ENCODE results near the gene PDE6A.
A peak's percentile ranks its signal among the peaks of the same experiment; 100 is the strongest.

The PDE6A gene

DNA sequence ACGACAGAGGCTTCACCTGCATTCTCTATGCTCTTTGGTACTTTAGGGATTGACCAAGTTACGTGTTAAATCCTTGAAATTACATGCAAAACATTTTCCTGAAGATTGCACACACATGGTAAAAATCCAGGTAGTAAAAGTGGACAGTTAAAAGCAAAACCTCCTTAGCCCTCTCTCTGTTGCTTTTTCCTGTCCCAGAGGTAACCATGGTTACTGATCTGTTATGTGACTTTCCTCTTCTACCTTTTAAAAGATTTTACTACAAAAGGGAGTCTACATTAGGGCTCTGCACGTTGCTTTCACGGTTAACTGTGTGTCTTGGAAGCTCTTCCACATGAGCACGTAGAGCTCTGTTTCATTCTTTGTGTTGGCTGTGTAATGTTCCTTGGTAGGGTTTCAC lies 117.5 kb downstream of the PDE6A start:
- H3K79me1 ChIP-seq (replicated peaks; ENCODE audit: low read length, poor library complexity, severe bottlenecking) = no peaks in the 10 kb centered on the region
- 97% methylated on average over 3 of the region's 5 CpGs for WGBS
- no peak overlapping the region for H2BK12ac ChIP-seq (ENCODE audit: low read length in 2 of 2)

DNA sequence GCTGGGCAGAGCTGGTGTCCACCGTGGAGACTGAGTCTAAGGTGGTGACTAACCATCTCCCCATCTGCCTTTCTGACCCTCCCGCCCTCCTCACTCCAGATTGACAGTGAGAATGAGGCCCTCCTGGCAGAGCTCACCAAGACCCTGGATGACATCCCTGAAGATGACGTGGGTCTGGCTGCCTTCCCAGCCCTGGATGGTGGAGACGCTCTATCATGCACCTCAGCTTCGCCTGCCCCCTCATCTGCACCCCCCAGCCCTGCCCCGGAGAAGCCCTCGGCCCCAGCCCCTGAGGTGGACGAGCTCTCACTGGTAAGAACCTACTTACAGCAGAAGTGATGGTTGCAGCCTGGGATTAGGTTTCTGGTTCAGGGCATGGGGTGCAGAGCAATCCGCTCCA lies 118.0 kb downstream of the PDE6A start:
- H2BK12ac ChIP-seq (ENCODE audit: low read length in 2 of 2) = peak overlapping the region in 1 of 2 experiments; percentile 1
- no peak overlapping the region for H3K18ac ChIP-seq (ENCODE audit: low read depth in 1 of 2, low read length in 2 of 2)
- no peak overlapping the region for H2AK5ac ChIP-seq (ENCODE audit: low read length, severe bottlenecking)
- peak overlapping the region in 1 of 2 experiments; percentile 64 for H3K14ac ChIP-seq (ENCODE audit: low read length in 2 of 2)
- H3K4me3 ChIP-seq (ENCODE audit: insufficient read depth in 1 of 2, low read depth in 1 of 2, low read length in 2 of 2) = peak overlapping the region in 1 of 2 experiments; percentile 20
- no peak overlapping the region for H4K91ac ChIP-seq (ENCODE audit: low read length)
- H3K9me3 ChIP-seq (ENCODE audit: control insufficient read depth, low read length) = no peaks in the 10 kb centered on the region
- no peaks in the 10 kb centered on the region for H3K79me1 ChIP-seq (replicated peaks; ENCODE audit: low read length, poor library complexity, severe bottlenecking)
- WGBS = 98% methylated on average over 6 of the region's 9 CpGs
- H4K8ac ChIP-seq (ENCODE audit: low read length) = no peak overlapping the region
- DNase-seq = no peak
- H2AFZ ChIP-seq (ENCODE audit: low read depth, low read length) = no peak overlapping the region
- H3K4me2 ChIP-seq (ENCODE audit: low read length, poor library complexity, severe bottlenecking) = no peak overlapping the region
- H2BK5ac ChIP-seq (ENCODE audit: low read depth, low read length, poor library complexity, severe bottlenecking) = no peak overlapping the region
- H2BK120ac ChIP-seq (ENCODE audit: low read depth, low read length) = no peak overlapping the region
- H3K27me3 ChIP-seq (ENCODE audit: control insufficient read depth in 1 of 2, insufficient read depth in 1 of 2, low read length in 2 of 2) = no peaks in the 10 kb centered on the region
- H3K23ac ChIP-seq (ENCODE audit: low read length in 2 of 2) = peak overlapping the region in 1 of 2 experiments; percentile 70
- peaks cover 0 to 26% of the 10 kb centered on the region in 2 experiments for H3K36me3 ChIP-seq (ENCODE audit: control insufficient read depth in 1 of 2, insufficient read depth in 2 of 2, low read depth in 1 of 2, low read length in 2 of 2)
- H2BK15ac ChIP-seq (ENCODE audit: low read depth, poor library complexity, severe bottlenecking) = no peak overlapping the region
- H3K4me1 ChIP-seq (ENCODE audit: control insufficient read depth, insufficient read depth, low read depth, low read length) = peaks cover 7% of the 10 kb centered on the region
- no peak overlapping the region for H3K9ac ChIP-seq (ENCODE audit: low read length)
- H3K27ac ChIP-seq (ENCODE audit: low read length, poor library complexity, severe bottlenecking) = no peak overlapping the region
- no peak overlapping the region for H3K4ac ChIP-seq (ENCODE audit: low read depth in 1 of 2, low read length in 2 of 2)

More for the DNA sequence above, 117.5 kb downstream of the PDE6A start:
- Histone ChIP-seq H3K14ac (ENCODE audit: low read length in 2 of 2) (no peak overlapping the region), H2BK120ac (ENCODE audit: low read depth, low read length) (no peak overlapping the region), H3K9ac (ENCODE audit: low read length) (no peak overlapping the region), H3K23ac (ENCODE audit: low read length in 2 of 2) (no peak overlapping the region), H3K4me1 (ENCODE audit: control insufficient read depth, insufficient read depth, low read depth, low read length) (peaks cover 8% of the 10 kb centered on the region), H4K8ac (ENCODE audit: low read length) (no peak overlapping the region), H3K27ac (ENCODE audit: low read length, poor library complexity, severe bottlenecking) (no peak overlapping the region), H4K91ac (ENCODE audit: low read length) (no peak overlapping the region), H2AK5ac (ENCODE audit: low read length, severe bottlenecking) (no peak overlapping the region), H2BK15ac (ENCODE audit: low read depth, poor library complexity, severe bottlenecking) (no peak overlapping the region), H3K27me3 (ENCODE audit: control insufficient read depth in 1 of 2, insufficient read depth in 1 of 2, low read length in 2 of 2) (no peaks in the 10 kb centered on the region), H3K4ac (ENCODE audit: low read depth in 1 of 2, low read length in 2 of 2) (no peak overlapping the region), H2AFZ (ENCODE audit: low read depth, low read length) (no peak overlapping the region), H3K4me2 (ENCODE audit: low read length, poor library complexity, severe bottlenecking) (no peak overlapping the region), H2BK5ac (ENCODE audit: low read depth, low read length, poor library complexity, severe bottlenecking) (no peak overlapping the region), H3K4me3 (ENCODE audit: insufficient read depth in 1 of 2, low read depth in 1 of 2, low read length in 2 of 2) (no peak overlapping the region), H3K36me3 (ENCODE audit: control insufficient read depth in 1 of 2, insufficient read depth in 2 of 2, low read depth in 1 of 2, low read length in 2 of 2) (peaks cover 0 to 24% of the 10 kb centered on the region in 2 experiments), H3K18ac (ENCODE audit: low read depth in 1 of 2, low read length in 2 of 2) (no peak overlapping the region), H3K9me3 (ENCODE audit: control insufficient read depth, low read length) (no peaks in the 10 kb centered on the region)
- no peak for DNase-seq

DNA sequence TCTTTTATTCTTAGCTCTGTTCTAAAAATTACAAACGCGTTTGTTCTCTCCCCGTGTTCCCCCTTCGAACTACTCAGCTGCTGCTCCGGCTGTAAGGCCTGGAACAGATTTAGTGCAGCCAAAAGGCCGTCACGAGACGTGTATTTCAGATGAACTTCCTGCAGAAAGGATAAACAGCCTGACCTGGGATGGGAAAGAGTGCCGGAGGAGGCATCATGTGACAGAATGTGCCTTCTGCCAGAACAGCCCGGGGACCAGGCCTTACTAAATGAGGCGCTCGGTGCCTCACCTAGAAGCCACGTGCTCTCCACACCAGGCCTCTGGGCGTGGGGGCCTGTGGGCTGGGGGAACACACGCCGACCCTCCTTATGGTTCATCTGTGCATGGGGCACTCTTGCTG lies 119.7 kb downstream of the PDE6A start:
- peak overlapping the region in 1 of 2 experiments; percentile 37 for H2BK12ac ChIP-seq (ENCODE audit: low read length in 2 of 2)
- H3K4me1 ChIP-seq (ENCODE audit: control insufficient read depth, insufficient read depth, low read depth, low read length) = peaks cover 5% of the 10 kb centered on the region
- no peaks in the 10 kb centered on the region for H3K27me3 ChIP-seq (ENCODE audit: control insufficient read depth in 1 of 2, insufficient read depth in 1 of 2, low read length in 2 of 2)
- no peak overlapping the region for H3K23ac ChIP-seq (ENCODE audit: low read length in 2 of 2)
- H3K4me2 ChIP-seq (ENCODE audit: low read length, poor library complexity, severe bottlenecking) = no peak overlapping the region
- peak overlapping the region; percentile 37 for H2BK15ac ChIP-seq (ENCODE audit: low read depth, poor library complexity, severe bottlenecking)
- no peak overlapping the region for H3K27ac ChIP-seq (ENCODE audit: low read length, poor library complexity, severe bottlenecking)
- H4K8ac ChIP-seq (ENCODE audit: low read length) = peak overlapping the region; percentile 73
- H3K9ac ChIP-seq (ENCODE audit: low read length) = no peak overlapping the region
- peaks cover 0 to 23% of the 10 kb centered on the region in 2 experiments for H3K36me3 ChIP-seq (ENCODE audit: control insufficient read depth in 1 of 2, insufficient read depth in 2 of 2, low read depth in 1 of 2, low read length in 2 of 2)
- no peak overlapping the region for H2AK5ac ChIP-seq (ENCODE audit: low read length, severe bottlenecking)
- H3K4me3 ChIP-seq (ENCODE audit: insufficient read depth in 1 of 2, low read depth in 1 of 2, low read length in 2 of 2) = no peak overlapping the region
- H2AFZ ChIP-seq (ENCODE audit: low read depth, low read length) = peak overlapping the region; percentile 51
- DNase-seq = peak; percentile 30
- H3K79me1 ChIP-seq (replicated peaks; ENCODE audit: low read length, poor library complexity, severe bottlenecking) = no peaks in the 10 kb centered on the region
- H2BK5ac ChIP-seq (ENCODE audit: low read depth, low read length, poor library complexity, severe bottlenecking) = no peak overlapping the region
- peak overlapping the region in 1 of 2 experiments; percentile 35 for H3K14ac ChIP-seq (ENCODE audit: low read length in 2 of 2)
- 64% methylated on average over 16 of the region's 16 CpGs for WGBS
- no peaks in the 10 kb centered on the region for H3K9me3 ChIP-seq (ENCODE audit: control insufficient read depth, low read length)
- H2BK120ac ChIP-seq (ENCODE audit: low read depth, low read length) = no peak overlapping the region
- peak overlapping the region in 1 of 2 experiments; percentile 33 for H3K4ac ChIP-seq (ENCODE audit: low read depth in 1 of 2, low read length in 2 of 2)
- peak overlapping the region; percentile 63 for H4K91ac ChIP-seq (ENCODE audit: low read length)
- H3K18ac ChIP-seq (ENCODE audit: low read depth in 1 of 2, low read length in 2 of 2) = peak overlapping the region in 1 of 2 experiments; percentile 35

DNA sequence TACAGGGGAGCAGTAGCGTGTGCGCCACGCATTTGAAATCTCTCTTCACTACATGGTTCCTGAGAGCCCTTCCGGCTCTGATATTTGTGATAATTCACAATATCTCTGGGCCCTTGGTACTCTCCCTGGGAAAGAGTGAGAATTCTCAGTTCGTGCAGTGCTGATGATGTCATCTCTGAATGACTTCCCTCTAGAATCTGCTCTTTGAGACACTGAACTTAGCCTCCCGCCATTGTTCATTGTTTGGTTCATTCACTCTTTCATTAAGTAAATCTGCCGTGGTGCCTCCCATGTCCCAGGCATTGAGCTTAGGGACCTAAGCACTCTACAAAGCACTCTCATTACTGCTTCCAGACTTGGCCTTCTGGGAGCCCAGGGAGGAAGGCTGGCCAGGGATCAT lies 120.5 kb downstream of the PDE6A start:
- Histone ChIP-seq H4K91ac (ENCODE audit: low read length) (peak overlapping the region; percentile 22), H3K36me3 (ENCODE audit: control insufficient read depth in 1 of 2, insufficient read depth in 2 of 2, low read depth in 1 of 2, low read length in 2 of 2) (peaks cover 0 to 23% of the 10 kb centered on the region in 2 experiments), H2BK15ac (ENCODE audit: low read depth, poor library complexity, severe bottlenecking) (no peak overlapping the region), H3K23ac (ENCODE audit: low read length in 2 of 2) (no peak overlapping the region), H3K79me1 (replicated peaks; ENCODE audit: low read length, poor library complexity, severe bottlenecking) (no peaks in the 10 kb centered on the region), H3K4me1 (ENCODE audit: control insufficient read depth, insufficient read depth, low read depth, low read length) (peaks cover 5% of the 10 kb centered on the region), H3K4me2 (ENCODE audit: low read length, poor library complexity, severe bottlenecking) (no peak overlapping the region), H3K9ac (ENCODE audit: low read length) (no peak overlapping the region), H3K18ac (ENCODE audit: low read depth in 1 of 2, low read length in 2 of 2) (peak overlapping the region in 1 of 2 experiments; percentile 26), H2AFZ (ENCODE audit: low read depth, low read length) (no peak overlapping the region), H2BK120ac (ENCODE audit: low read depth, low read length) (no peak overlapping the region), H3K4ac (ENCODE audit: low read depth in 1 of 2, low read length in 2 of 2) (peak overlapping the region; percentile 7 to 24), H2BK5ac (ENCODE audit: low read depth, low read length, poor library complexity, severe bottlenecking) (no peak overlapping the region), H2AK5ac (ENCODE audit: low read length, severe bottlenecking) (no peak overlapping the region), H2BK12ac (ENCODE audit: low read length in 2 of 2) (peak overlapping the region in 1 of 2 experiments; percentile 70), H3K9me3 (ENCODE audit: control insufficient read depth, low read length) (no peaks in the 10 kb centered on the region), H3K4me3 (ENCODE audit: insufficient read depth in 1 of 2, low read depth in 1 of 2, low read length in 2 of 2) (no peak overlapping the region), H4K8ac (ENCODE audit: low read length) (peak overlapping the region; percentile 22), H3K14ac (ENCODE audit: low read length in 2 of 2) (peak overlapping the region in 1 of 2 experiments; percentile 53), H3K27me3 (ENCODE audit: control insufficient read depth in 1 of 2, insufficient read depth in 1 of 2, low read length in 2 of 2) (no peaks in the 10 kb centered on the region), H3K27ac (ENCODE audit: low read length, poor library complexity, severe bottlenecking) (no peak overlapping the region)
- WGBS = 93% methylated on average over 7 of the region's 7 CpGs
- DNase-seq = no peak

All from mesenchymal stem cell (in vitro differentiated cells and primary cell).